Fibroblast of the aortic adventitia (primary cell): ENCODE measurements around the gene THADA. TPM values are rescaled to one million over a fixed set of nuclear protein-coding genes. Genes with fewer than 3 reads are reported as not detected.

Source experiments
- DNase-seq: peaks from one replicate; pipeline ENCODE4 v3.0.0-alpha.2; 2010; ENCODE audit warnings: low read depth
- H3K4me3 ChIP-seq: 2 replicates; pipeline ENCODE4 v1.5.1; 2011; ENCODE audit warnings: low read depth, mild to moderate bottlenecking, control low read depth, low read length, moderate library complexity
- CTCF ChIP-seq: IDR thresholded peaks from 2 replicates; pipeline ENCODE4 v1.5.1; 2011; ENCODE audit warnings: mild to moderate bottlenecking, low read length, control low read depth, inconsistent platforms; ENCODE audit not compliant: insufficient read depth
- total RNA-seq: library from RNA; depleted of rRNA; stranded (reverse); fragments of >200 nt; gene quantifications from 2 replicates; pipeline ENCODE4 v1.2.3, GENCODE V29; 2012; ENCODE audit warnings: low replicate concordance

THADA gene
- total RNA-seq, 1 donor = 34.6 TPM

GRCh38 chr2:43491065-43491639 is 104.7 kb downstream of the THADA start:
- H3K4me3 ChIP-seq = no peak overlapping the region
- TF ChIP-seq CTCF = no peak
- DNase-seq = peak; percentile 69

- TF ChIP-seq CTCF = no peak
- no peak overlapping the region for H3K4me3 ChIP-seq
- DNase-seq = no peak
Measured at GRCh38 chr2:43490252-43490786, 105.5 kb downstream of the THADA start.

- no peak overlapping the region for H3K4me3 ChIP-seq
- DNase-seq = peak; percentile 40
- TF ChIP-seq CTCF = no peak
Measured at GRCh38 chr2:43488737-43489136, 107.1 kb downstream of the THADA start.

GRCh38 chr2:43486603-43487002 is 109.2 kb downstream of the THADA start:
- peak; percentile 65 for DNase-seq
- no peak overlapping the region for H3K4me3 ChIP-seq
- TF ChIP-seq CTCF = no peak

- no peak overlapping the region for H3K4me3 ChIP-seq
- TF ChIP-seq CTCF = peak; percentile 48
- peak; percentile 96 for DNase-seq
Measured at GRCh38 chr2:43484323-43484930, 111.4 kb downstream of the THADA start.

GRCh38 chr2:43482961-43483360 is 112.9 kb downstream of the THADA start:
- DNase-seq = peak; percentile 57
- TF ChIP-seq CTCF = no peak
- no peak overlapping the region for H3K4me3 ChIP-seq
